NCI-H2227 (cell line): ENCODE data around the gene WDR27.
"Not testable (repeated sequence)": the region's sequence is repeated elsewhere in the genome, so short reads cannot be mapped to it uniquely, and the experiment has no call there.

Experiments used
- DNase-seq: peaks from one replicate; lab custom pipeline; 2025; ENCODE audit not compliant: unreplicated experiment; lab: John Stamatoyannopoulos, UW

The WDR27 gene

GRCh38 chr6:169710009-169710408 lies 8.2 kb upstream of the WDR27 start:
- no peak for DNase-seq

GRCh38 chr6:169709293-169709692 lies 7.5 kb upstream of the WDR27 start:
- DNase-seq = no peak

- no peak for DNase-seq
These were observed 5.9 kb upstream of the WDR27 start for GRCh38 chr6:169707772-169708171.

GRCh38 chr6:169702840-169703246 lies 1.0 kb upstream of the WDR27 start:
- no peak for DNase-seq

- DNase-seq = peak; percentile 41
These were observed 397 bp downstream of the WDR27 start for GRCh38 chr6:169701311-169701953.

- DNase-seq = peak; percentile 15
These were observed 1.5 kb downstream of the WDR27 start for GRCh38 chr6:169700296-169700695.

- not testable (repeated sequence) for DNase-seq
These were observed 4.7 kb downstream of the WDR27 start for GRCh38 chr6:169697115-169697514.

GRCh38 chr6:169695131-169695530 lies 6.7 kb downstream of the WDR27 start:
- no peak for DNase-seq

GRCh38 chr6:169692516-169692915 lies 9.3 kb downstream of the WDR27 start:
- DNase-seq = no peak

GRCh38 chr6:169691260-169691659 lies 10.6 kb downstream of the WDR27 start:
- no peak for DNase-seq

GRCh38 chr6:169689287-169689686 lies 12.5 kb downstream of the WDR27 start:
- DNase-seq = no peak

GRCh38 chr6:169685860-169686259 lies 16.0 kb downstream of the WDR27 start:
- no peak for DNase-seq

GRCh38 chr6:169684056-169684455 lies 17.8 kb downstream of the WDR27 start:
- no peak for DNase-seq

- no peak for DNase-seq
These were observed 23.5 kb downstream of the WDR27 start for GRCh38 chr6:169678342-169678741.

- no peak for DNase-seq
These were observed 24.7 kb downstream of the WDR27 start for GRCh38 chr6:169677096-169677495.

GRCh38 chr6:169675011-169675410 lies 26.8 kb downstream of the WDR27 start:
- DNase-seq = no peak

GRCh38 chr6:169671563-169671962 lies 30.3 kb downstream of the WDR27 start:
- DNase-seq = no peak

GRCh38 chr6:169669889-169670288 lies 31.9 kb downstream of the WDR27 start:
- DNase-seq = no peak

GRCh38 chr6:169669147-169669546 lies 32.7 kb downstream of the WDR27 start:
- no peak for DNase-seq

GRCh38 chr6:169668203-169668847 lies 33.5 kb downstream of the WDR27 start:
- DNase-seq = no peak

- no peak for DNase-seq
These were observed 34.1 kb downstream of the WDR27 start for GRCh38 chr6:169667716-169668115.

- no peak for DNase-seq
These were observed 35.4 kb downstream of the WDR27 start for GRCh38 chr6:169666441-169666840.

GRCh38 chr6:169665289-169665688 lies 36.5 kb downstream of the WDR27 start:
- DNase-seq = no peak
